GM21360 (cell line): ENCODE results near the gene PIR.
A peak's percentile ranks its signal among the peaks of the same experiment; 100 is the strongest.

Experiments used
- ATAC-seq: cut with Tn5 transposase; IDR thresholded peaks from one replicate; pipeline ENCODE4 v1.9.1; 2021; ENCODE audit warnings: mild to moderate bottlenecking, moderate library complexity; ENCODE audit not compliant: unreplicated experiment

Gene PIR

GRCh38 chrX:15350329-15350996 is 142.7 kb downstream of the PIR start:
- no peak for ATAC-seq

GRCh38 chrX:15349046-15349445 is 144.1 kb downstream of the PIR start:
- no peak for ATAC-seq

GRCh38 chrX:15345976-15346375 is 147.2 kb downstream of the PIR start:
- no peak for ATAC-seq

- no peak for ATAC-seq
Observed at GRCh38 chrX:15344106-15344505, 149.0 kb downstream of the PIR start.

GRCh38 chrX:15343075-15343476 is 150.1 kb downstream of the PIR start:
- ATAC-seq, result no peak

GRCh38 chrX:15340867-15341266 is 152.3 kb downstream of the PIR start:
- no peak for ATAC-seq

- no peak for ATAC-seq
Observed at GRCh38 chrX:15336023-15336413, 157.1 kb downstream of the PIR start.

GRCh38 chrX:15335135-15336022 is 157.8 kb downstream of the PIR start, which contains the start of gene PIGA:
Gene PIGA, minus strand, starts transcription at chrX:15335523. Its CDS starts 3,593 bp downstream, at chrX:15331930.
- ATAC-seq, result peak; percentile 97
